ENCODE data around the gene CLEC16A. TPM values are rescaled to one million over a fixed set of nuclear protein-coding genes. Genes with fewer than 3 reads are reported as not detected.
"Not testable (repeated sequence)": the region's sequence is repeated elsewhere in the genome, so short reads cannot be mapped to it uniquely, and the experiment has no call there.

Gene CLEC16A
- total RNA-seq, 2 experiments from 2014 or later, result 31.1 to 34.1 TPM

DNA sequence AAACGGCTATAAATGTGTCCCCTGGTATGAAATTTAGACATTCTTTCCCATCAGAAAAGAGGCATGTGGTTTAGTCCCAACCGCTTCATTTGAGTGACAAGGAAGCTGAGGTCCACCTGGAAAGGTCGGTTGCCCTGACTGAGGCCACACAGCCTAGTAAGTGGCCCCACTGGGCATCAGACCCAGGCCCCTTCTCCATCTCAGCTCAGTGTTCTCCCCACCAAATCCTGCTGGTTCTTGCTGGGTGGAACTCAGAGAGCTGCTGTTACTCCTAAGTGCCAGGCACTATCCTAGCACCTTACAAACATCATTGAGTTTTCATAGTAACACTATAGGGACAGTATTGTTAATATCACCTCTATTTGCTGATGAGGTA lies 158.1 kb downstream of the CLEC16A start:
- no peaks in the 10 kb centered on the region for H3K27me3 Mint-ChIP-seq
- peaks cover 78% of the 10 kb centered on the region for H3K4me1 Mint-ChIP-seq
- H3K27ac Mint-ChIP-seq, result peak overlapping the region; percentile 71
- peak overlapping the region; percentile 11 for H3K4me3 Mint-ChIP-seq
- no peak for ATAC-seq (ENCODE audit: low read depth)
- DNase-seq, result no peak
- H3K9me3 Mint-ChIP-seq, result no peaks in the 10 kb centered on the region
- H3K36me3 Mint-ChIP-seq, result peaks cover 20% of the 10 kb centered on the region
- POLR2A ChIA-PET, result interaction anchor here (0.7 to 4.1 kb wide), 6 partner anchors 14 to 152 kb away, joined by 3 to 42 read pairs (median 5); partner anchors contain the start of gene SOCS1

DNA sequence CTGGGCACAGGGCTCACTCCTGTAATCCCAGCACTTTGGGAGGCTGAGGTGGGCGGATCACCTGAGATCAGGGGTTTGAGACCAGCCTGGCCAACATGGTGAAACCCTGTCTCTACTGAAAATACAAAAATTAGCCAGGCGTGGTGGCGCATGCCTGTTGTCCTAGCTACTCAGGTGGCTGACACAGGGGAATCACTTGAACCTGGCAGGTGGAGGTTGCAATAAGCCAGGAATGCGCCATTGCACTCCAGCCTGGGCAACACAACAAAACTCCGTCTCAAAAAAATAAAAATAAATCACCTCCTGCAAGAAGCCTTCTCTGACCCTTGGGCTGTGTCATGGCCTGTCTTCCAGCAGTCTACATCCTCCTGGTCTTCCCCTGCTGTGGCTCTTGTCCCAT lies 158.9 kb downstream of the CLEC16A start:
- H3K27me3 Mint-ChIP-seq; H3K4me3 Mint-ChIP-seq; H3K9me3 Mint-ChIP-seq; DNase-seq; ATAC-seq (ENCODE audit: low read depth): not testable (repeated sequence)
- Mint-ChIP-seq H3K36me3 (peaks cover 16% of the 10 kb centered on the region), H3K27ac (peak overlapping the region; percentile 75), H3K4me1 (peaks cover 79% of the 10 kb centered on the region)
- POLR2A ChIA-PET, result interaction anchor here (1.4 to 2.9 kb wide), 2 partner anchors 146 to 152 kb away, joined by 5 to 8 read pairs; partner anchors contain the start of gene SOCS1

DNA sequence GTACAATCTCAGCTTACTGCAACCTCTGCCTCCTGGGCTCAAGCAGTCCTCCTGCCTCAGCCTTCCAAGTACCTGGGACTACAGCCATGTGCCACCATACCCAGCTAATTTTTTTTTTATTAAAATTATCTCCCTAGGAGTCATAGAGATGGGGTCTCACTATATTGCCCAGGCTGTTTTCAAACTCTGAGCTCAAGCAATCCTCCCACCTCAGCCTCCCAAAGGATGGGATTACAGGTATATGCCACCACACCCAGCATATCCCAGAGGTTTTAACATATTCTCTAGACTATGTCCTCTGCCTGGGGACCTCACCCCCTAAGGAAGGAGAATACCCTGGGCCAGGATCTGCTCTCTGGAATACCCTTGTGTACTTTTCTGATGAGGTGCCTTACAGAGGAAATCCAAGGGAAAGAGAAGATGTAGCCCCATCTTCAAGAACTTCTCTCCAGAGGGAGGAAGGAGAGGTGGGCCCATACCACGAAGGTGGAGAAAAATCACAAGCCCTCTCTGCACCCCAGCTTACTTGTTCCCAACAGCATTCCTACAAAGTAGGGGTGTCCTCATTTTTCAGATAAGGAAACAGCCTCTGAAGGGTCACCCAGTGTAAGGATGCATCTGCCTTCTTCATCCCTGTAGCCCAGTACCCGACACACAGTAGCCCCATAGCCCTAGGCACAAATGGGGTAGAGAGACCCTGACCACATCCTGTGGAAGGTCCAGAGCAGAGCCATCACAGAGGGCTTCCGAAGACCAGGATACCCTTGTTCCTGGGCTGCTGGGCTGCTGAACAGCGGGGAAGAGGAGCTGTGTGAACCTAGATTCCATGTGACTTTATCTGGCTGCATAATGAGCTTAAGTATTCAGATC lies 160.0 kb downstream of the CLEC16A start:
- POLR2A ChIA-PET, result interaction anchor here (0.7 to 3.6 kb wide), 15 partner anchors 10 to 250 kb away, joined by 3 to 24 read pairs (median 5); partner anchors contain the start of gene SOCS1

DNA sequence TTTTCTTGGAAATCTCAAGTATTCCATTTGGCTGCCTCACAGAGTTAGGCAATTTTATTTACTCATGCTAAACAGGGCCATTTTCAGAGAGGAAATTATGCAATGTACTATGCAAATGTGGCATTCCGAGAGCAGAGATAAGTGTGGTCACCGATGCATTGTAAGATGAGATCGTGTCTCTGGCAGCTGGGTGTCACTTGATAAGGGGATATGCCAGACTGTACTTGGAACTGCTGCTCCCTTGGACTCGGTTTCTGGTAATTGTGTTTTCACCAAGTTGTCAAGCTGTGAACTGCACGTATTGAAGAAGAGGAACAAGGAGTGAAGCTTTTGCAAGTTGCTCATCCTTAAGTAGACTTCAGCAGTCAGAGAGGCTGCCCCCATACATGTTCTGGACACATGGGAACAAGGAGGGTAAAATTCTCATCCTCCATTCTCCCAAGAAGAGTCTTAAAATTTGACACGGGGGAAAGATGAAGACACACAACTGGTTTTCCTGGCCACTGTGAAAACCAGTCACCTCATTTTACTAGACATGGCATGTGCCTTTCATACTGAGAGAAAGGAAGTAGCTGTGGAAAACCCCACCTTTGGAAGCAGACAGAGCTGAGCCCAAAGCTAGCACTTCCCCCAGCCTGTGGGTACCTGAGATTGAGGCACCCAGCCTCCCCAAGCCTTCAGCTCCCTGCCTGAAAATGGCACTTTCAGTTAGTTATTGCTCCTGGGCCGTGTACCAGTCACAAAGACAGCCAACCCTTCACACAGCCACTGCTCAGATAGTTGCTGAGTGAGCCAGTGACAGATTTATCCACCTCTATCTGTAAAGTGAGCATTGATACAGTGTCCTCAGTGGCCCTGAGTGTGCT lies 160.9 kb downstream of the CLEC16A start:
- H3K4me3 Mint-ChIP-seq, result peak overlapping the region; percentile 72
- peak overlapping the region; percentile 89 for H3K27ac Mint-ChIP-seq
- POLR2A ChIA-PET, result interaction anchor here (0.5 to 3.6 kb wide), 21 partner anchors 9 to 249 kb away, joined by 3 to 24 read pairs (median 5); partner anchors contain the start of gene SOCS1
- DNase-seq, result no peak
- H3K27me3 Mint-ChIP-seq, result no peaks in the 10 kb centered on the region
- peak; percentile 77 for ATAC-seq (ENCODE audit: low read depth)
- H3K36me3 Mint-ChIP-seq, result peaks cover 25% of the 10 kb centered on the region
- peaks cover 71% of the 10 kb centered on the region for H3K4me1 Mint-ChIP-seq
- H3K9me3 Mint-ChIP-seq, result no peaks in the 10 kb centered on the region

More for the DNA sequence above, 160.0 kb downstream of the CLEC16A start:
- ATAC-seq (ENCODE audit: low read depth) (no peak), DNase-seq (no peak)
- Mint-ChIP-seq H3K9me3 (no peaks in the 10 kb centered on the region), H3K27me3 (no peaks in the 10 kb centered on the region), H3K4me3 (peak overlapping the region; percentile 72), H3K27ac (peak overlapping the region; percentile 89), H3K36me3 (peaks cover 17% of the 10 kb centered on the region), H3K4me1 (peaks cover 77% of the 10 kb centered on the region)

DNA sequence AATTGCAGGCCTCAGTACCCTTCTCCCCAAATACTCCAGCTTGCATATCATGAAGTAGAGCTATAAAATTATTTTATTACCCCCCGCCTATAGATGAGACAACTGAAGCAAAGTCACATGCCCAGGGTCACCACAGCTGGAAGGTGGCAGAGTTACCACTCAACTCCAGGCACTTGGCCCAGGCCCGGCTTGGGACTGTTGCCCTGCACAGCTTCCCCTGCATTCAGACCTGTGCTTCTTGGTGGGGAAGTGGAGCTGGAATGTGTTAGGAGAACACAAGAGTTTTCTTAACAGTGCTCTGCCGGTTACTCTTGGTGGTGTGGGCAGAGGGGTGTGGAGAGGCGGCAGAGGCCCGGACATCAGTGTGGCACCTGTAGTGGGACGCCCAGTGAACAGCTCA lies 162.4 kb downstream of the CLEC16A start:
- Mint-ChIP-seq H3K27me3 (no peaks in the 10 kb centered on the region), H3K36me3 (peaks cover 36% of the 10 kb centered on the region), H3K4me1 (peaks cover 61% of the 10 kb centered on the region), H3K9me3 (peaks cover 1% of the 10 kb centered on the region), H3K4me3 (no peak overlapping the region), H3K27ac (peak overlapping the region; percentile 83)
- POLR2A ChIA-PET, result interaction anchor here (0.6 to 3.6 kb wide), 7 partner anchors 13 to 150 kb away, joined by 3 to 24 read pairs (median 3); partner anchors contain the start of gene SOCS1
- ATAC-seq (ENCODE audit: low read depth), result no peak
- DNase-seq, result no peak

DNA sequence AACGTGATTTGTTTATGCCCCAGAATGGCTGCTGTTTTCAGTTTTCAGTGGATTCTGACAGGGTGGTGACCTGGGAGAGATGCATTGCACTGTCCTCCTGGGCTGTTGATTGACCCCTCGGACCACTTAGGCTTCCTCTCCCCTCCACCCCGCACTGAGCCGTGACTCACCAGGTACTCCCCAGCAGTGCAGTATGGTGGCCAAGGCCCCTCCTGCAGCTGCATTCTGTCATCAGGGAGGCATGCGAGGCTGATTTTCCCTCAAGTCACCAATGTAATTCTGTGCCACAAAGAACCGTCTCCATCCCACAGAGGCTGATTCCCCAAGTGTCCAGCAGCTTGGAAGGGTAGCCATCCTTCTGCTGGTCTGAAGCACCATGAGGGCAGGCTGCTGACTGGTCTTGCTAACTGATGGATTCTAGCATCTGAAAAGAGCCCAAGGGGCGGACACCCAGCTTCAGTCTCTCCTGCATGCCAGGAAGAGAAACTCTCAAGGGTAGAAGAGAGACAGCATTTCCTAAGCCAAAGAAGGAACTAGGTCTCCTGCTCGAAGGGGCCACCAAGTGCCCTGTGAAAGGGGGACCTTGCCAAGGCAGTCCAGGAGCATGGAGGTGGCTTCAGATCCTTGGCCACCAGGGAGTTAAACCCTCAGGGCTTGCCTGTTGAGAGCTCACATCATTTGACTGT lies 163.6 kb downstream of the CLEC16A start:
- POLR2A ChIA-PET, result interaction anchor here (1.0 kb wide), 1 partner anchor 13 kb away, joined by 4 read pairs; no protein-coding TSS in a partner anchor
- H3K36me3 Mint-ChIP-seq, result peaks cover 38% of the 10 kb centered on the region
- H3K9me3 Mint-ChIP-seq, result peaks cover 3% of the 10 kb centered on the region
- peaks cover 60% of the 10 kb centered on the region for H3K4me1 Mint-ChIP-seq
- no peaks in the 10 kb centered on the region for H3K27me3 Mint-ChIP-seq
- H3K4me3 Mint-ChIP-seq, result no peak overlapping the region
- peak overlapping the region; percentile 73 for H3K27ac Mint-ChIP-seq
- ATAC-seq (ENCODE audit: low read depth) (no peak), DNase-seq (no peak)

DNA sequence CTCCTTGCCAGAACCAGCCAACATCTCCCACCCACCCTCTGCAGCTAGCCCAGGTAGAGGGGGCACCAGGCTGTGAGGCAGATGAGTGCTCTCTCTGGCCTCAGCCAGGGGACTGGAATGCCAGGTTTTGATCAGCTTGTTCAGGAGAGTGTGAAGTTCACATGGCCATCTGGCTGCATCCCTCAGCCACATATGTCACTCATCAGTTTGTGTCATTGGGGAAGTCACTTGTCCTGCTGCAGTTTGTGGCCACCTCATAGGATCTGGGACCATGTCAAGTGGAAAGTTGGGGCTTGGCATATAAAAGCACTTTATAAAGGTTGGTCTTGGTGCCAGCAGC lies 164.1 kb downstream of the CLEC16A start:
- Mint-ChIP-seq H3K4me1 (peaks cover 63% of the 10 kb centered on the region), H3K4me3 (no peak overlapping the region), H3K9me3 (peaks cover 3% of the 10 kb centered on the region), H3K27ac (peak overlapping the region; percentile 9), H3K27me3 (no peaks in the 10 kb centered on the region), H3K36me3 (peaks cover 38% of the 10 kb centered on the region)
- DNase-seq, result no peak
- no peak for ATAC-seq (ENCODE audit: low read depth)
- POLR2A ChIA-PET, result interaction anchor here (1.0 kb wide), 1 partner anchor 14 kb away, joined by 4 read pairs; no protein-coding TSS in a partner anchor

DNA sequence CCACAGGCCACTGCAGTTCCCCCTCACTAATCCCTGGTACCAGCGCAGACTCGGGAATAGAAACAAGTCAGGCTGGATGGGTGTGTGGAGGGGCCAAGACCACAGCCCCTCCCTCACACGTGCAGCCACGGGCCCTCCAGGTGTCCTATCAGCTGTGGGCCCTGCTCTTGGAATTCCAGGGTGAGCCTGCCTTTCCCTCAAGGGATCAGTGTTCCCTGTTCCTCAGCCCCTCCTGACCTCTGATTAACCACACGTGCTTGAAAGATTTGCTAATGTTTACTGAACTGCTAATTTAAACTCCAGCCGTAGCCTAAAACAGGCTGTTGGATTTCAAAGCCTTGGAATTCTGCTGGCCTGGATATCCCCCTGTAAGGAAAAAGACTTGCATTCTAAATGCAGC lies 165.2 kb downstream of the CLEC16A start:
- H3K27ac Mint-ChIP-seq, result peak overlapping the region; percentile 44
- H3K27me3 Mint-ChIP-seq, result no peaks in the 10 kb centered on the region
- peaks cover 35% of the 10 kb centered on the region for H3K36me3 Mint-ChIP-seq
- no peak overlapping the region for H3K4me3 Mint-ChIP-seq
- DNase-seq, result no peak
- POLR2A ChIA-PET, result interaction anchor here (0.7 kb wide), 2 partner anchors 31 to 123 kb away, joined by 3 to 5 read pairs; no protein-coding TSS in a partner anchor
- peaks cover 3% of the 10 kb centered on the region for H3K9me3 Mint-ChIP-seq
- peaks cover 63% of the 10 kb centered on the region for H3K4me1 Mint-ChIP-seq
- no peak for ATAC-seq (ENCODE audit: low read depth)

DNA sequence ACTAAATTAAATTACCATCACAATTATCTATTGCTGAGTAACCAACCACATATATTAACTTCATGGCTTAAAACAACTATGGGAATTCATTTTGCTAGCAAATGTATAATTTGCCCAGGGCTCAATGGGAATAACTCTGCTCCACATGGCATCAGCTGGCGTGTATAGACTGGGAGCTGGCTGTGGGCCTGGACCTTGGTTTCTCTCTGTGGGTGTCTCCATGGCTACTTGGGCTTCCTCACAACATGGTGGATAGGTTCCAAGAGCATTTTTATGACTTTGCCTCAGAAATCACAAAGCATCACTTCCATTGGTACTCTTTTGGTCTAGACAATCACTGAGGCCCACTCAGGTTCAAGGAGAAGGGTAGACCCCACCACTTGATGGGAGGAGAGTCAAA lies 166.8 kb downstream of the CLEC16A start:
- no peak overlapping the region for H3K4me3 Mint-ChIP-seq
- no peaks in the 10 kb centered on the region for H3K27me3 Mint-ChIP-seq
- DNase-seq (no peak), ATAC-seq (ENCODE audit: low read depth) (no peak)
- peaks cover 37% of the 10 kb centered on the region for H3K36me3 Mint-ChIP-seq
- peaks cover 58% of the 10 kb centered on the region for H3K4me1 Mint-ChIP-seq
- H3K9me3 Mint-ChIP-seq, result peaks cover 3% of the 10 kb centered on the region
- POLR2A ChIA-PET, result interaction anchor here (0.7 to 0.8 kb wide), 2 partner anchors 11 to 144 kb away, joined by 3 to 4 read pairs; no protein-coding TSS in a partner anchor
- H3K27ac Mint-ChIP-seq, result no peak overlapping the region

DNA sequence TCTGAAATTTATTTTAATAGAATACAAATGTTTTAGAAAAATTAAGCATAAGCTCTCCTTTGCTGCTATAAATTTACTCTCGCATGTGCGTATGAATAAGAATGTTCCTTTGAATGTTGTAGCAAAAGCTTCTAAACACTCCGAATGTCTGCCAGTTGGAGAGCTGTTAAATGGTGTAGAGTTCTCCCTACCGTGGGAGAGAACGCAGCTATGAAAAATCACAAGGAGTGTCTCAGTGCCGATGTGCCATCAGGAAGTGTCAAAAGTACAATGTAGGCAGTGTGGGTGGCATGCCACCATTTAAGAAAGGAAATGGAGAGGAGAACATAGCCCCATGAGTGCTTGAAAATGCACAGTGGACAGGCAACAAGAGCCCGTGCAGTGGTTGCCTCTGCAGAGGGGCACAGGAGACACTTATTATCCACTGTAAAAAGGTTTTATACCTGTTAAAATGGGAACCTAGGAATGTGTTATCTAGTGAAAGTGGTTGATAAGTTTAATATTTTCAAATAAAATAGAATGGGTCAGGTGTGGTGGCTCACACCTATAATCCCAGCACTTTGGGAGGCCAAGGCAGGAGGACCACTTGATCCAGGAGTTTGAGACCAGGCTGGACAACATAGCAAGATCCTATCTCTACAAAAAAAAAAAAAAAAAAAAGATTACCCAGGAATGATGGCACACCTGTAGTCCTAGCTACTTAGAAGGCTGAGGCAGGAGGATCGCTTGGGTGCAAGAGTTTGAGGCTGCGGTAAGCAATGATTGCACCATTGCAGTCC lies 167.7 kb downstream of the CLEC16A start:
- H3K36me3 Mint-ChIP-seq, result peaks cover 46% of the 10 kb centered on the region
- POLR2A ChIA-PET, result interaction anchor here (0.6 kb wide), 1 partner anchor 20 kb away, joined by 3 read pairs; no protein-coding TSS in a partner anchor
- peaks cover 58% of the 10 kb centered on the region for H3K4me1 Mint-ChIP-seq
- DNase-seq (no peak), ATAC-seq (ENCODE audit: low read depth) (no peak)
- H3K4me3 Mint-ChIP-seq, result no peak overlapping the region
- no peak overlapping the region for H3K27ac Mint-ChIP-seq
- H3K9me3 Mint-ChIP-seq, result peaks cover 3% of the 10 kb centered on the region
- no peaks in the 10 kb centered on the region for H3K27me3 Mint-ChIP-seq

DNA sequence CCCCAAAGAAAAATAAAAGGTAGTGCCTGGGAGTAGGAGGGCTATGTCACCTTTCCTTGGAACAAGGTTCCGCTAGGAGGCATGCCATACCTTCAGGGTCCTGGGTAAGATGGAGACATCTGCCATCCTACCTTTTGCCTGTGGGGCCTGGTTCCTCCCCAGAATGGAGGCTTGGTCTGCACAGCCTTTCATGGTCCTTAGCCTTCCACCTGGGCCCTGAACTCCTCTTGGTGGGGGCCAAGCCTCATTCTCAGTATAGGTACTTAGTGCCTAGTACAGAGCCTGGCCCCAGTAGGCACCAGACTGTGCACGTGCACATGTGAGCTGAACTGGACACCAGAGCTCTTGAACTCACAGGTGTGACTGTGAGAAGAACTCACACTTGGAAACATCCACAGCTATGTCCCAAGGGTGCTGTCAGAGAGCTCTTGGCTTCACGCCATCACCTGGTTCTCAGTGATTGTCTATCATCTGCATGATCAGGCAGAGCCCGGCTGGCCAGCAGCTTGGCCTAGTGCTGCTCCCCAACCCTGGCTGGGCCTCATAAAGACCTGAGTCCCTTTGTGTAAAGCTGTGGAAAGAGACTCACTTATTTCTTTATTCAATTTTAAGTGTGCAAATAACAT lies 168.5 kb downstream of the CLEC16A start:
- Mint-ChIP-seq H3K36me3 (peaks cover 51% of the 10 kb centered on the region), H3K27me3 (no peaks in the 10 kb centered on the region), H3K9me3 (peaks cover 3% of the 10 kb centered on the region), H3K27ac (peak overlapping the region; percentile 45), H3K4me1 (peaks cover 57% of the 10 kb centered on the region), H3K4me3 (no peak overlapping the region)
- POLR2A ChIA-PET, result interaction anchor here (0.6 to 2.7 kb wide), 6 partner anchors 10 to 139 kb away, joined by 3 to 7 read pairs (median 3); no protein-coding TSS in a partner anchor
- DNase-seq (no peak), ATAC-seq (ENCODE audit: low read depth) (no peak)
